GM18511 (cell line): ENCODE results near the gene AGRN.
A peak's percentile ranks its signal among the peaks of the same experiment; 100 is the strongest.
"Not testable (repeated sequence)": the region's sequence is repeated elsewhere in the genome, so short reads cannot be mapped to it uniquely, and the experiment has no call there.

Experiments used
- ATAC-seq: cut with Tn5 transposase; IDR thresholded peaks from one replicate; pipeline ENCODE4 v1.9.1; 2021; ENCODE audit warnings: mild to moderate bottlenecking, moderate library complexity; ENCODE audit not compliant: unreplicated experiment

Gene AGRN

DNA sequence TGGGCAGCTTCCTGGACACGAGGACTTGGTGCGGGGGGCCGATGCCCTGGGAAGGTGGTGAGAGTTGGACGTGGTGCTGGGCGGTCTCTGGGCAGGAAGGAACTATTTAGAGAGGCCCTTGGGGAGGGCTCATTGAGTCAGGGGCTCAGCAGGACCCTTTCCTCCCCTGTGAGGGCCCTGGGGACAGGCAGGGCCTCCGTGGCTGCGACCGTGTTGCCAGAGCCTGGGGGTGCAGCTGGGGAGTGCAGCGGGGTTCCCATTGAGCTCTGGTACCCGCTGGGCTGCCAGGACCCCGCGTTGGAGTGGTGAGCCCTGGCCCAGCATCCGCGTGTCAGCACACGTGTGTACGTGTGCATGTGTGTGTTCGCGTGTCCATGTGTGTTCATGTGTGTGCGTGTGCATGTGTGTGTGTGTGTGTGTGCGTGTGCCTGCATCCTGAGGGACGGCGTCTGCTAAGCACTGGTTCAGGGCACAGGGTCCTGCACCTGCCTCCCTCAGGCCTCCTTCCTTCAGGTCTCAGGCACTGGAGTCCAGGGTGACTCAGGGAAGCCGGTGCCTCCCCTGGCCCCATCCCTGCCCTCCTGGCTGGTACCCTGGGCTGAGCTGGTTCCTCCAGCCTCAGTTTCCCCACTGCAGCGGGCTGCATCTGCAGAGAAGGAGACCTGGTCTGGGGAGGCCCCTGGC, 43.5 kb downstream of the AGRN start:
- no peak for ATAC-seq

GRCh38 chr1:1063945-1064831, 44.3 kb downstream of the AGRN start:
- ATAC-seq = peak; percentile 61

GRCh38 chr1:1065265-1065939, 45.5 kb downstream of the AGRN start:
- ATAC-seq = no peak

GRCh38 chr1:1065940-1066304, 46.0 kb downstream of the AGRN start:
- not testable (repeated sequence) for ATAC-seq

GRCh38 chr1:1066403-1067283, 46.7 kb downstream of the AGRN start:
- ATAC-seq = no peak

- no peak for ATAC-seq
Measured at GRCh38 chr1:1067284-1067859, 47.5 kb downstream of the AGRN start.

DNA sequence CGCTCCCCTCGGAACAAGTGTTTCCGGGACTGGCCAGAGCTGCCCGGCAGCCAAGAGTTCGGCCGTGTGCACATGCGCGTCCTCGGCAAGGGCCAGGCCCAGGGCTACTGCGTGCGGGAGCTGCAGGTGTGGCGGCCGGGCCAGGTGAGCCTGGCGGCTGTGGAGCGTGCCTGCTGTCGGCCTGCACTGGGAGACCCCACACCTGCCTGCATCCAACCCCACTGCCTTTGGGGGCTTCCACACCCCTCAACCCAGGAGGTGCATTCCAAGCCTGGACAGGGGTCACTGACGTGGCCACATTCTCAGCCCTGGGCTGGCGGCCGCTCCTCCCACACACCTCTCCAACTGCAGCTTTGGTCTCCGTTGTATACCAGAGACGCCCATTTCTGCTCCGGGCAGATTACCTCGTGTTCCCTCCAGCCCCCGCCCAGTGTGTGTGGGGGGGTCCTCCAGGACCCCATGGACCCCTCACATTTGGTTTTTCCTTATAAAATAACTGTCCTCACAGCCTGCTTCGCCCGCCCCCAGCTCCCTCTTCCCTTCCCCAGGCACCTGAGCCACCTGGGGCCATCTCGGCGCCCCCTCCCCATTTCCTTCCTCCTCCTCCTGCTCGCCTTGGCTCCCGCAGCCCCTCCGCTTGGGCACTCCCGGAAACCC, 48.1 kb downstream of the AGRN start:
- ATAC-seq = no peak

DNA sequence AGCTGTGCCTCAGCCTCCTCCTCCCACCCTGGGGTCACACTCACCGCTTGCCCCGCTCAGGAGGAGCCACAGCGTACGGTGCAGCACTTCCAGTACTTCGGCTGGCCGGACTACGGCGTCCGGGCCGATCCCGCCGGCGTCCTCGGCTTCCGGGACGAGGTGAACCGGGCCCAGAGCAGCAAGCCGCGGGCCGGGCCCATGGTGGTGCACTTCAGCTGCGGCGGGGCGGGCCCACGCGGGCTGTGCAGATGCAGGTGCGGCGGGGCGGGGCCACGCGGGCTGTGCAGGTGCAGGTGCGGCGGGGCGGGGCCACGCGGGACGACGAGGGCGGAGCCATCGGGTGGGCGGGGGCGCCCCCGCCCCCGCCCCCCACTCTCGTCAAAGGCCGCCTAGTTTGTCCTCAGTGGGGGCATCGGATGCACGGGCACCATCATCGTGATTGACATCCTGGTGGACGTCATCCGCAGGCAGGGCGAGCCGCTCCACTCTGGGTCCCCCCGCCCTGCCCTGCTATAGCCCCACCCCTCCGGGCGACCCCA, 48.7 kb downstream of the AGRN start:
- ATAC-seq = peak; percentile 11

- peak; percentile 60 for ATAC-seq
Measured at GRCh38 chr1:1069056-1069710, 49.3 kb downstream of the AGRN start.

- peak; percentile 9 for ATAC-seq
Measured at GRCh38 chr1:1069711-1070676, 50.1 kb downstream of the AGRN start.

DNA sequence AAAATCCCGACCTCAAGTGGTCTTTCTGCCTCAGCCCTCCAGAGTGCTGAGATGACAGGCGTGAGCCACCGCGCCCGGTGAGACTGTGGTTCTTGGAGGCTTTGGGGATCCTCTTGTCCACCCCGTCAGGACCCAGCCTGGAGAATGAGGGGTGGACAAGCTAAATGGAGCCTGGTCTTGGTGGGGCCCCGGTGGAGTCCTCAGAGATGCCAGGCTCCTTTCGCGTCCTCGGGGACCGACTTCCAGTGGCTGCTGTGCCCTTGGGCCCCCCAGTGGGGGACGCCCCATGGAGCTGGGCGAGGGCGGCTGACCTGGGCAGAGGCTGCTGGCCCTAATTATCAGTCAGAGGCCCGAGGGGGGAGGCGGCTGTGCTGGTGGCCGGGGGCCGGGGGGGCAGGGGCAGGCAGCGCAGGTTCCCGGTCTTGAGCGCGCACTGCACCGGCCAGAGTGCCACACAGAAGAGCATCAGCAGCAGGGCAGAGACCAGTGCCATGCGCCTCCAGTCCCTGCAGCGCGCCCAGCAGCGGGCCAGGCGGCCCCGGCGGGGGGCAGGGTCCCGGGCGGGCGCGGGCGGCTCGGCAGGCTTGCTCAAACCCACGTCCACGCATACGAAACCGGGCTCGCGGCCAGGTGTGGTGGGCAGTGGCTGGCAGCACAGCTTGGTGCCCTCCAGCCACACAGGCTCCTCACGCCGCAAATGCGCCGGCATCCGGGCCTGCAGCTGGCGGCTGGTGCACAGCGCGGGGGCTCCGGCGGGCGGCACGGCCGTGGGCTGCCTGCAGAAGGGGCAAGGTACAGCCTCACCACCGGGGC, 51.8 kb downstream of the AGRN start:
- ATAC-seq = no peak

DNA sequence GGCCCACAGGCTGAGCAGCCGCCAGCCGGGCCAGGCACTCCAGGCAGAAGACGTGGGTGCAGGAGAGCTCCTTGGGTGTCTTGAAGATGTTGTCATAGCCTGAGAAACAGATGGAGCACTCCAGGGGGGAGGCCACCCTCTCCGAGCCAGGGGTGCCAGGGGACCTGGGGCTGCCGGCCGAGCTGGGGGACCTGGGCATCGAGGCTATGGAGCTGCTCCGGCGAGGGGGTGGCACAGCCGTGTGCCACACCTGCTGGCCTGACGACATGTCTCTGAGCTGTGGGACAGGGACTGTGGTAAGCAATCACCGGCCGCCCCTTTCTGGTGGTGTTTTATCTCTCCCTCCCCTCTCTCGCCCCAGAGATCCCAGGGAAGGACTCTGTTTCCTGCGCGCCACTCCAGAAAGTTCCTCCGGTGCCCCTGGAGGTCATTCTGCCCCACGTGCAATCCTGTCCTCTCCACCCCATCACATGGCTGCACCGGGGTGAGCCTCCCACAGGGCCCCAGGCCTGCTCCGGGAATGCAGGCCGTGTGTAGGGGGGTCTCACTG, 52.5 kb downstream of the AGRN start:
- ATAC-seq = no peak

DNA sequence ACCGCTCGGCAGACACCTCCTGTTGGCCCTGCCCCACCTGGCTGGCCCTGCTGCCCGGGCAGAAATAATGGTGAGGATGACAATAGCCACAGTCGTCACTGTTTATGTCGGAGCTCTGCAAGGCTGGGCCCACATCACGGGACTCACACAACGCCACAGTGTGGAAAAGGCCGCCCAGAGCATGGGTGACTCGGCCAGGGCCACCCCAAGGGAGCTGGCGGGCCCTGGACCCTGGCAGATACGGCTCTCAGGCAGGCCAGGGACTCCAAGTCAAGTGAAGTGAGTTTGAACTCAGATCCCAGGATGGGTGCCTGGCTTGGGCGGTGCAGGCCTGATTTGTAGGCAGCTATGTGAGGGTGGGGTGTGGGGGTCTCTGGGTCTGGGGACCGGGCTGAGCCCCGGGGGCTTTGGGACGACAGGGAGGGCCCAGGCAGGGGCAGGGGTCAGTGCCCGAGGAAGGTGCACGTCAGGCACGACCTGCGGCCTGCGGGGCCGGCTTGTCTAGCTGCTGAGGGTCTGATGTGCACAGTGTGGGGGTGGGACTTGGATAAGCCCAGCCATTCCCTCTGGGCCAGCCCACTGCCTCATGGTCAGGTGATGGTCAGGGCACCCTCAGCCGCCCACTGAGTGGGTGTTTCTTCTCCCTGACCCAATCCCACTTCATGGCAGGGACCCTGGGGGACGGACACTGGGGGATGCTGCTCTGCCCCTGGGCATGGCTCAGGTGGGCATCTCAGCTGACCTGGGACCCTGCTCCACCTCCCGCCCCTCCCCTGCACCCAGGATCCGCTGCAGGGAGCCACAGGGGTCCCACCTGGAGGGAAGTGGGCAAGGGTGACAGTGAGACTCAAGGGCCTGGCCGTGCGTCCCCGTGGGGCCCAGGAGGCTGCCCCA, 53.2 kb downstream of the AGRN start:
- ATAC-seq = no peak

- ATAC-seq = no peak
Measured at GRCh38 chr1:1073743-1074587, 54.0 kb downstream of the AGRN start, which contains the start of gene RNF223. RNF223 (minus strand) TSS chr1:1074306; CDS start chr1:1072566, 1,740 bp downstream.

DNA sequence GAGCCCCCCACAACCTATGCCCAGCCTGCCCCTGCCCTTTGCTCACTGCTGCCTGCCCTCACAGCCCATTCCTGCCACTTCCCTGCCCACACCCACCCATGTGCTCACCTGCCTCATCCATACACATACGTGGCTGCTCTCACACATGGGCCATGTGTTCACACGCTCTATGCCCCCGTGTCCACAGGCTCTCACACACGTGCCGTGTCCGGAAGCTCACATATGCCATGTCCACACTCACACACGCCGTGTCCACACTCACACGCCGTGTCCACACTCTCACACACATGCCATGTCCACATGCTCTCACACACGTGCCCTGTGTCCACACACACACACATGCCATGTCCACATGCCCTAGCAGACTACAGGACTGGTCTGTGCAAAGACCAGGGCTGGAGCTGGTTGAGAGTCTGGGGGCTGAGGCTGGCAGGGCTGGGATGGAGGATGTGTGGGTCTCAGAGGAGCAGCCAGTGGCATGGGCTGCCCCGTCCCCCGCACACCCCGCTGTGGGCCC, 54.8 kb downstream of the AGRN start:
- no peak for ATAC-seq
